ENCODE results near the gene ZNF211.

ZNF211 gene

DNA sequence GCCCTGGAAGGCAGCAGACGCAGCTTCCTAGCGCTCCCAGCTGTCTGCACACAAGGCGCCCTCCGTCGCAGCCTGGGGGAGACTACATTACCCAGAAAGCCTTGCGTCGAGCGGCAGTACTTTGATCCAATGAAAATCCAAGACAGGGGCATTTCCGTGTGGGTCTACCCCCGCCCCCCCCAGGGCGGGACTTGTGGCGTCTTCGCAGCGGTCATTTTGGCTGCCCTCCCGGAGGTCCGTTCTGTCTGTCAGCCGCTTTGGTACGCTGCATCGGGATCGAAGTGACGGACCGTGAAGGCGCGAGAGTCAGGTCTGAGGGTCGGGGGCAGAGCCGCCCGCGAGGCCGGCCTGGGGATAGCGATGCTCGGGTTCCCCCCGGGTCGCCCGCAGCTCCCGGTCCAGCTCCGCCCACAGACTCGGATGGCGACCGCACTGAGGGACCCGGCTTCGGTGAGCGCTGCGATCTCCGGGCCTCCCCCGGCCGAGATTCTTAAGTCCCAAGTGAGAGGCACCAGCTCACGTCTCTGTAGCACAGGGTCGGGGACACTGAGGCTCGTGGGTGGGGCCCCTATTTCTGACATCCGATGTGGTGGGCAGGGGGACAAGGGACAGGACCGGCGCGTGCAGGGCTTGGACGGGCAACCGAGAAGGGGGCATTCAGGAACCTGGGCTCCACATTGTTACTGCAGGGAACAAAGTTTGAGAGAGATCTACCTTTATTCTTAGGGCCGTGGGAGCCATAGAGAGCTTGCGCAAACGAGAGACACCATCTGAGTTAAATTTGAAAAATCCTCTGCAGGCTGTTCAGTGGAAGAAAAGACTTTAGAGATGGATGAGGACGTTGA, at the start of gene ZNF211:
Gene ZNF211, plus strand, starts transcription at position 182 of the 845 bp plus-strand sequence. Its CDS starts 179 bp downstream, at position 361.
- peak; percentile 91 for DNase-seq (ENCODE audit: low spot score)

DNA sequence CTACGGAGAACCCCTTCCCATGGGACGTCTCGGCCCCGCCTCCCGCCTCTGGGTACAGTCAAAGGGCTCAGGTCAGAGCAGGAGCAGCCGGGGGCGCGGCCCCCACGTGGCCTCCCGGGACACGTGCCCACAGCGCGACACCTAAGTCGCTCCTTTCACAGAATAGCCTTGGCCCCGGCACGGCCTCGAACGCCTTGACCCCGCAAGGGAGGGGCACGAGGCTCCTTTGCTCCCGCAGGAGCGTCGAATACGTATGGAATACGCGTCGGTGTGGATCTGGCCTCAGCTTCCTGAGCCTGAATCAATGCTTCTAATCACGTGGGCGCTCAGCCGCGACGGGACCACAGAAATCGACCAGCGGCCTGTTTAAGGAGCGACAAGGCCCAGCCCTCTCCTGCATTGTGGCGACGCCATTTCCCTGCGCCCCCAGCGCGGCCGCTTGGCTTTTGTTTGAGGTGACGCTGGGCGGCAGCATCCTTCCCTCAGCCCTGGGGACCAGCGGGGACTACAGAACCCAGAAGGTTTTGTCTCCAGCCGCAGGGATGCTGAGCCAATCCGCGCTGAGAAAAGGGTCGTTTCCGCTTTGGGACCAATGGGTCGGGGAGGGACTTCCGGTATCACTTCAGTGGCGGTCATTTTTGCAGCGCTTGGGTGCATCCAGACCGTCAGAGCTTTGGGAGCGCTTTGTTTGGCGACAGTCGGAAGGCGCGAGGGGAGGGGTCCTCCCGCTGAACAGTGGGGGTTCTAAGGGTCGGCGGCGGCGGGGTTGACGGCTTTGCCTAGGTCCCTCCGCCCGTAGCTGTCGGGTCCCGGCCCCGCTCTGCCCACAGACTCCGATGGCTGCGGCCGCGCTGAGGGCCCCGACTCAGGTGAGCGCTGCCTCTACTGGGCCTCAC, 49.2 kb upstream of the ZNF211 start, which contains the start of gene ZIK1:
Gene ZIK1, plus strand, starts transcription at position 625 of the 896 bp plus-strand sequence. Its CDS starts 212 bp downstream, at position 837.
- DNase-seq (ENCODE audit: low spot score): peak; percentile 72

DNA sequence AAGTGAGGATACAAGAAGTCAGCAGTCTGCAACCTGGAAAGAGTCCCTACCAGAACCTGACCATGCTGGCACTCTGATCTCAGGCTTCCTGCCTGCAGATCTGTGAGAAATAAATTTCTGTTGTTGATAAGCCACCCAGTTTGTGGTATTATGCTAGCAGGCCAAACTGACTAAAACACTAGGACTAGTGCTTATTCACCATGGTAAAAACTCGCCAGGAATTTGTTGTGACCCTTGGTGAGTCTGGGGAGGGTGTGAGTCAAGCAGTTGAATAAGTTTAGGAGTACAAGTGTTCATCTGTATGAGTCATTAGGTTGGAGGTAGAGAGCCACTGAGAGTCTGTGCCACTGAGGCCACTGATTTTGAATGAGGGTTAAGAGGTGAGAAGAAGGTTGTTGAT, 45.4 kb upstream of the ZNF211 start:
- DNase-seq (ENCODE audit: low spot score): no peak

DNA sequence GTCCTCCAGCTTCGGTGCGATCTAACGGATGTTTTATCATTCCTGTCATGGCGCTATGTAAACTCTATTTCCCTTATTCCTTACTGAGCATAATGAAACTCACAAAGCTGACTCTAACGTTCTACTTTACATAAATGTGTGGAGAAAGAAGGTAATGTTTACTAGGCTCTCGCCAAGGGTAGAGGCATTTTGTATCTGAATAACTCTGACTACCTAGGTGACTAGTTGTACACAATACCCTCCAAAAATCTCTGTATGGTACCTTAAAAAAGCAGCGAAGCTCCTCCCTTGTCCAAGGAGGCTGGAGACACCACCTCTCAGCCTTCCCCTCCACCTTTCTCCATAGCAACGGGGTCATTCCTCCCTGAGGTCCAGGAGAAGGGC, 33.6 kb upstream of the ZNF211 start:
- no peak for DNase-seq (ENCODE audit: low spot score)

DNA sequence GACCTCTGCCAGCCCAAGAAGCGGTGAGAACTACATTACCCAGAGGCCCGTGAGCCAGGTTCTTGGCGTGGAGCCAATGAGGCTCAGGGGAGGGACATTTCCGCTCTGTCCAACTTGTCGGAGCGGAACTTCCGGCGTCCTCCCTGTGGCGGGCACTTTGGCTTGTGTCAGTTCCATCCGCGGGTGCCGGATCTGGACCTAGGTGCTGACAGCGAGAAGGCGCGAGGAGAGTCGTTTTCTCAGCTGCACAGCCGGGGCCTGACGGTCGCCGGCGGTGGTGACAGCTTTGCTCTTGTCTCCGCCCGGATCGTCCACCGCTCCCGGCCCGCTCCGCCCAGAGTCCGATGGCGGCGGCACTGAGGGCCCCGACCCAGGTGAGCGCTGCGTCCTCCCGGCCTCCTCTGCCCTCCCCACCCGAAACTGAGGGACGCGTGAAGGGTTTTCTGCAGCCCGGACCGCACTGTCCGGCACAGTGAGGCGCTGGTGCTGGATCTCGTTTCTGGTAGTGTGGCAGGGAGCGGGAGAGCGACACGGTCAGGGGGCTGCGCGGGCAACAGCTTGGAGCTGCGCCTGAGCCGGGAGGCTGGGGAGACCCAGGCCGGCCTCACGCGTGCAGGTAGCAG, 33.1 kb upstream of the ZNF211 start, which contains the start of gene ZNF530:
Gene ZNF530, plus strand, starts transcription at position 125 of the 623 bp plus-strand sequence. CDS start 4,461 bp downstream, outside the sequence.
- peak; percentile 88 for DNase-seq (ENCODE audit: low spot score)

DNA sequence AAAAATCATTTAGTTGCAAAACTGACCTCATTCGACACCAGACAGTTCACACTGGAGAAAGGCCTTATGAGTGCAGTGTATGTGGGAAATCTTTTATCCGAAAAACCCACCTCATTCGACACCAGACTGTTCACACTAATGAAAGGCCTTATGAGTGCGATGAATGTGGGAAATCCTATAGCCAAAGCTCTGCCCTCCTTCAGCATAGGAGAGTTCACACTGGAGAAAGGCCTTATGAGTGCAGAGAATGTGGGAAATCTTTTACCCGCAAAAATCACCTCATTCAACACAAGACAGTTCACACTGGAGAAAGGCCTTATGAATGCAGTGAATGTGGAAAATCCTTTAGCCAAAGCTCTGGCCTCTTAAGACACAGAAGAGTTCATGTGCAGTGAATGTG, 26.0 kb upstream of the ZNF211 start:
- no peak for DNase-seq (ENCODE audit: low spot score)

DNA sequence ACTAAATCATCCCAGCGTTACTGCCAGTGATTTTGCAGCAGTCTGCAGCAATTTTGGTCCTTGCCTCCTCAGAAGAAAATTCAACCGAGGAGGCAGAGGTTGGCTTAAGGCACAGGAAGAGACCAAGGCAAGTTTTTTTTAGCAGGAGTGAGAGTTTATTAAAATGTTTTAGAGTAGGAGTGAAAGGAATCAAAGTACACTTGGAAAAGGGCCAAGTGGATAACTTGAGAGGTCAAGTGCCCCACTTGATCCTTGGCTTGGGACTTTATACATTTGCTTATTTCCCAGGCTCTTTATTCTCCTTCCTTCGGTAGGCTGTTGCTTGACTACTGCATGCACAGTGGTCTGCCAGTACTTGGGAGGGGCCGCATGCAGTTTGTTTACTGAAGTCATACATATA, 21.9 kb upstream of the ZNF211 start:
- no peak for DNase-seq (ENCODE audit: low spot score)

DNA sequence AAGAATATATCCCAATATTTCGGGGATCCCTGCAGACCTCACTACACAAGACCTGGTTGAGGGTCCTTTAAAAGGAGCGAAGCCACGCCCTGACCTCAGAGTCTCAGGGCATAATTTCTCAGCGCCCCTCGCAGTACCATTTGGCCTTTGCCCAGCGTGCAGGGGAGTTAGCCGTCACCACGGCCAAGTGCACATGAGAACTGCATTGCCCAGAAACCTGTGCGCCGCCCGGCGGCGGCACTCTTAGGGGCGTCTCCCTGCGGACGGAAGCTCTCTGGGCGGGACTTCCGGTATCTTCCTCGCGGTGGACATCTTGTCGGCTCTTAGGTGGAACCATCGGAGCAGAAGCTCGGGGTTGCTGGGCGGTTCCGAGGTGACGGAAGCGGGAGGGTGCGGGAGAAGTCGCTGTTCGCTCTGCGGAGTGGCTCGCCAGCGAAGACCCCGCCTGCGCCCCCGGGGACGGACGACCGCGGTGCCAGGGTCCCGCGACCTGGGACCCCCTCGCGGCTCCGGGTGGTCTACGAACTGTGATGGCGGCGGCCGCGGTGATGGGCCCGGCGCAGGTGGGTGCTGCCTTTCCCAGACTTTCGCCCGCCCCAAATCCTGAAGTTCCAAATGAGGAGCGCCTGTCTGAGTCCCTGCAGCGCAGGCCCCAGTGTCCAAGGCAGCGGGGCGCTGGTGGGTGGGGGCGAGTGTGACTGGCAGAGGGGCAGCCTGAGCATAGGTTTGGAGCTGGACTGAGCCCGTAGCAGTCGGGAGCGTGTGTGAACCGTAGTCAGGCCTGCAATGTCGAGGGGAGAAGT, 18.8 kb upstream of the ZNF211 start, which contains the start of gene ZNF134:
Gene ZNF134, plus strand, starts transcription at position 302 of the 803 bp plus-strand sequence. CDS start 5,227 bp downstream, outside the sequence.
- peak; percentile 91 for DNase-seq (ENCODE audit: low spot score)

DNA sequence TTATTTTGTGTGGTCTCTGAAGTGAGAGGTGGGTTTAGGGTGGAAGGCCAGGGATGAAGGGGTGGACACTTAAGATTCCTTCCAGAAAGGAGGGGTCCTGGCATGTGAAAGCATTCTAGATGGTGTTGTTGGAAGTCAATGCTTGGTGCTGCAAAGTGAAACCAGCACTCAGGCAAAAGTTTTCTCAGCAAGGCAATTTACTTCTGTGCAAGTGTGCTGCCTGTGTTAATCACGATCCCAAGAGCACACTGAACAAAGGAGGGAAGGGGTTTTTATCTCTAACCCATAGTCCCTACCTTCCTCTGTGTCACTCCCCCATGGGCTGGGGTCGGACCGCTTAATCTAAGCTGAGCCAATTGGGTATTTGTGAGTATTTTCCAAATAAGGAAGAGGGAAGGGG, 17.6 kb upstream of the ZNF211 start:
- DNase-seq (ENCODE audit: low spot score): no peak

DNA sequence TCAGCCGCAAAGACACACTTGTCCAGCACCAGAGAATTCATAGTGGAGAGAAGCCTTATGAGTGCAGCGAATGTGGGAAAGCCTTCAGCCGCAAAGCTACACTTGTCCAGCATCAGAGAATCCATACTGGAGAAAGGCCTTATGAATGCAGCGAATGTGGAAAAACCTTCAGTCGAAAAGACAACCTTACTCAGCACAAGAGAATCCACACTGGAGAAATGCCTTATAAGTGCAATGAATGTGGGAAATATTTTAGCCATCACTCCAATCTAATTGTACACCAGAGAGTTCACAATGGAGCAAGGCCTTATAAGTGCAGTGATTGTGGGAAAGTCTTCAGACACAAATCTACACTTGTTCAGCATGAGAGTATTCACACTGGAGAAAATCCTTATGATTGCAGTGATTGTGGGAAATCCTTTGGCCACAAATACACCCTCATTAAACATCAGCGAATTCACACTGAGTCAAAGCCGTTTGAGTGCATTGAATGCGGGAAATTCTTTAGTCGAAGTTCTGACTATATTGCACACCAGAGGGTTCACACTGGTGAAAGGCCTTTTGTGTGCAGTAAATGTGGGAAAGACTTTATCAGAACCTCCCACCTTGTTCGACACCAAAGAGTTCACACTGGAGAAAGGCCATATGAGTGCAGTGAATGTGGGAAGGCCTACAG, 12.2 kb upstream of the ZNF211 start:
- no peak for DNase-seq (ENCODE audit: low spot score)

DNA sequence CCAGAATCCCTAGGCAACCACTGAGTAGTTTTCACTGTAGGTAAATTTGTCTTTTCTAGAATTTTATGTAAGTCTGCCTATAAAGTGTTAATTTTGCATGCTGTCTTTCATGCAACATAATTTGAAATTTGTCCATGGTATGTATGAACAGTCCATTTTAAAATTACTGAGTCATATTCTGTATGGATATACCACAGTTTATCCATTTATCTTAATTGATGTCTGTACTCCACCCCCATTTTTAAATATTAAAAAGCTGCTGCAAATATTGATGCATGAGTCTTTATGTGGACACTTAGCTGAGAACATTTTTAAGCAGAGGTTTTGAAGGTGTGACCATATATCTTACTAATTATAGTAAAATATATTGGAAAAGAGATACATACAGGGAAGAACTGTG, 9.9 kb upstream of the ZNF211 start:
- no peak for DNase-seq (ENCODE audit: low spot score)

DNA sequence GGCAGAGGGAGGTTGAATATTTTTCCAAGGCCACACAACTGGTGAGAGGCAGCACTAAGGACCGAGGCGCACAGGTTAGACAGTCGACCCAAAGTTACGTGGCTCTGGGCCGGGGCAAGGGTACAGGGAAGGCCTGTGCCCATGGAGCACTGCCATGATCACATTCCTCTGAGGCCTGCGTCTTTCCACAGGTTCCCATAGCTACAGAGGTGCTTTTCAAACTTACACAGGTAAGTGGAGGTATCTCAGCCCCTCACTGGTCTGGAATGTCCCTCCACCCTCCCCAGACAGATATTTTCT, 814 bp downstream of the ZNF211 start:
- no peak for DNase-seq (ENCODE audit: low spot score)

DNA sequence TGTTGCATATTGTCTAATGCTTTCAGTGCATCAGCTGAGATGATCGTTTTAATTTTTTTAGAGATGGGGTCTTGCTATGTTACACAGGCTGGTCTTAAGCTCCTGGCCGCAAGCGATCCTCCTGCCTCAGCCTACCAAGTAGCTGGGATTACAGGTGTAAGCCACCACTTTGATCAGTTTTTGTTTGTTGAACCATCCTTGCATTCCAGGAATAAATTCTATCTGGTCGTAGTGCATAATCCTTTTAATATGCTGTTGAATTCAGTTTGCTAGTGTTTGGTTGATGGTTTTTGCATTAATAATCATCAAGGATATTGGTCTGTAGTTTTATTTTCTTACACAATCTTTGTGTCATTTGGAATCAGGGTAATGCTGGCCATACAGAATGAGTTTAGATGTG, 4.4 kb downstream of the ZNF211 start:
- DNase-seq (ENCODE audit: low spot score): no peak

DNA sequence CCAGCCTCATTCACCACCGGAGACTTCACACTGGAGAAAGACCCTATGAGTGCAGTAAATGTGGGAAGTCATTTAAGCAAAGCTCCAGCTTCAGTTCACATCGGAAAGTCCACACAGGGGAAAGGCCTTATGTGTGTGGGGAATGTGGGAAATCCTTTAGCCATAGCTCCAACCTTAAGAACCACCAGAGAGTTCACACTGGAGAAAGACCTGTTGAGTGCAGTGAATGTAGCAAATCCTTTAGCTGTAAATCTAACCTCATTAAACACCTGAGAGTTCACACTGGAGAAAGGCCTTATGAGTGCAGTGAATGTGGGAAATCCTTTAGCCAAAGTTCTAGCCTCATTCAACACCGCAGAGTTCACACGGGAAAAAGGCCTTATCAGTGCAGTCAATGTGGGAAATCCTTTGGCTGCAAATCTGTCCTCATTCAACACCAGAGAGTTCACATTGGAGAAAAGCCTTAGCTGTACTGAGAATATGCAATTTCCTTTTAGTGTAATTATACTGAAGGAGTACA, 8.8 kb downstream of the ZNF211 start:
- DNase-seq (ENCODE audit: low spot score): no peak

DNA sequence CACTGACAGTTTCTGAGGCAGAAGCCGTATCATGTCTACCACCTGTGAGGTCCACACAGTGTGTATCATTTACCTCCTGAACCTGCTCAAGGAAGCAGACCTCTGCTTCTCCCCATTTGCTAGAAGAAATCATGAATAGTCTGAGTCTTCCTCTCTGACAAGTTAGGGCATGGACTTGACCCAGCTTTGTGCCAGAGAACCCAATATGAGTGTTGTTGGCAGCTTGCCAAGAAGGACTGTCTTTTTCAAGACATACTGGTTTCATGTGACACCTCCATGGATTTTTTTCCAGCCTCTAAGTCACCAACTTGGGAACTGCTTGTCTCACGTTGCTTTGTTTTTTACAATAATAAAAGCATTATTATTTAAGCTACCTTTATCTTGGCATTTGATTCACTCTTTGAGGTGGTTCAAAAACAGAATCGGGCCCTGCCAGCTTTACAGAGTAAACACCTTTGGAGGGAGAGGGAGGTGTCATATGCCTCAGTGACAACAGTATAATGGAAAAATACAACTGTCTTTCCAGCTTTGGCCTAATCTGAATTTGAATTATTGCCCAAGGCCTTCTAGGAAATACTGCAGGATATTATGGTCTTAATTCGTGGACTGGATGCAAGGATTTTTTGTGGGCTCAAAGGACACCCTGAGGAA, 9.6 kb downstream of the ZNF211 start:
- DNase-seq (ENCODE audit: low spot score): no peak

DNA sequence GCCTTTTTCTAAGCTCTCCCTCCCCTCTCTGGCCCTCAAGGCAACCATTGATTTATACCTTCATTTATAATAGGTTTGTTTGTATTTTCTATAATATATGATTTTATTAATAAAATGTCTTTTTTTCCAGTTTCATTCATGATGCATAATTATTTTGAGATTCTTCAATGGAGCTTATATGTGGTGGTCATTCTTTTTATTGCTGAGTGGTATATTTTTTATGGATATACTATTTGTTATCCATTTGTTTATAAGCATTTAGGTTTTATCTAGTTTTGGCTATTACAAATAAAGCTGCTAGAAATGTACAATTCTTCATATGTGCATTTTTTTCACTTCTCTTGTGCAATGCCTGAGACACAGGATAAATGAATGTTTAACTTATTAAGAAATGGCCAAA, 10.8 kb downstream of the ZNF211 start:
- DNase-seq (ENCODE audit: low spot score): no peak

DNA sequence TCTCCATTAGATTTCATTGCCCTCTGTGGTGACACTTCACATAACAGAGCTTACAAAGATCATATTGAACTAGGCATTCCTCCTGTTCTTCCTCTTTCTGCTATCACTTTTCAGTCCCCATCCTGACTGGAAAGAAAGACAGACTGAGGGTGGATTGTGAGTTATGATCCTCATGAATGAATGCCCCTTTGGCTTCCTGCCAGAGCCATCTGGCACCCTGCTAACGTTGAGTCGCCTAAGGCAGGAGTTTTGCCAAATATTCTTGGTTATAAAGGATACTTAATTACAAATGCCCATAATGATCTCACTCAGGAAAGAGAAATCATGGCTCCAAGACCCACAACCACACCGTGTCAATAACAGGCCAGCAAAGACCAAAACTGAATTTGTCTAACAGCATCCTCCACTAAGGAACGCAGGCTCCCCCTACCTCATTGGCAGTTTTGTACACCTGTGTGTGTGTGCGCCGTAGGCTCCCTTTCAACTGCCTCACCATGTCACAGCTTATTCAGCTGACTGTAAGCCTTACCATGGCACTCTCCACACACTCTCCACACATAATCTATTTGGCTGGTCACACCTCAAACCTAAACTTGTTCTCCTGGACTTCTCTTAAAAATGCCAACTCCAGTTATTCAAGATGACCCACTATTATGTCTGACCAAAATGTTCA, 15.5 kb downstream of the ZNF211 start:
- no peak for DNase-seq (ENCODE audit: low spot score)

DNA sequence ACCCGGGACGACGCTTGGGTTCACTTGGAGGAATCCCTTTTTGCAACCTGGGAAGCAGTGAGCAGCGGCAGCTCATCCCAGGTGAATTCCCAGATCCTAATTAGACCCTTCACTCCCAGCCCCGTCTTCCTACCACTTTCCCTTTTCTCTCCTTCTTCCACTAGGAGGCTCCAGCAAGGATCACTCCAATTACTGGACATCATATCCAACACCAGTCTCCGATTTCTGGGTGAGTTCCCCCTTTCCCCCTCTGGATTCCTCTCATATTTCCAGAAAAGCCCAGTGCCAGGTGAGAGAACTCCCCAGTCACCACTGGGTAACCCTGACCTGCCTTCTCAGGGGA, 18.7 kb downstream of the ZNF211 start:
- no peak for DNase-seq (ENCODE audit: low spot score)

DNA sequence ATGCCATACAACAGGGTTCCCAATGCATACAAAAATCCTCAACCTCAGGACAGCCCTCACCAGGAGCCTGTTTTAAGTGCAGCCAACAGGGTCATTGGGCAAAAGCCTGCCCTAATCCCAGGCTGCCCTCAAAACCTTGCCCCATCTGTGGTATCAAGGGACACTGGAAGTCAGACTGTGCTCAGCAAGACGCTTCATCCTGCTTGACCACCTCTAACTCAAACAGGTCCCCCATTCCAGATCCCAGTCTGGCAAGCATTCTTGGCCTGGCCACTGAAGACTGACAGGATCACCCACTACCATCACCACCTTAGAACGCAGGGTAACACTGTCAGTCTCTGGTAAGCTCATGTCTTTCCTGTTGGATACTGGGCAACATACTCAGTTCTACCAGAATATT, 20.7 kb downstream of the ZNF211 start:
- no peak for DNase-seq (ENCODE audit: low spot score)

DNA sequence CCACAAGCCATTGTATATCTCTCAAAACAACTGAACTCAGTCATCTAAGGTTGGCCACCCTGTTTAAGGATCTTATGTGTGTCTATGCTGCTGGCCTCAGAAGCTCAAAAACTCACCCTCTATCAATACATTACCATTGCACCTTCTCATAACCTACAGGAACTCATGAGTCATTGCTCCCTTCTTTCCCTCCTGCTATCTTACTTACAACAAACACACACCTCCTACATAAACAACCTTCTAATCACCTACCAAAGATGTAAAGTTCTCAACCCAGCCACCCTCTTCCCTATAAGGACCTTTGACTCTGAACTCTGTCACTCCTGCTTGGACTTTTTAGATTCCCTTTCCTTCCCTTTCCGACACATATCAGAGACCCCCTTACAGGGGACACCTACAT, 22.5 kb downstream of the ZNF211 start:
- no peak for DNase-seq (ENCODE audit: low spot score)

Measured in activated CD4-positive, alpha-beta T cell treated with anti-CD3 and anti-CD28 coated beads, Interleukin-2, Interleukin-4, amounts not matched to agents 100 ng/mL and 50 ng/mL, durations not matched to agents 16 hours and 8 hours (primary cell).